BJ (cell line): ENCODE data around the gene MCM8. TPM values are rescaled to one million over a fixed set of nuclear protein-coding genes. Genes with fewer than 3 reads are reported as not detected.
"Not testable (repeated sequence)": the region's sequence is repeated elsewhere in the genome, so short reads cannot be mapped to it uniquely, and the experiment has no call there.

Experiments used
- CTCF ChIA-PET: fragments of 350-600 bp; formaldehyde crosslinking; extraction: SDS; loops from one replicate; lab custom pipeline; 2021; ENCODE audit warnings: antibody characterized with exemption, inconsistent platforms; lab: Yijun Ruan, JAX
- POLR2A ChIA-PET: fragments of 300-600 bp; sonication (Branson Sonifier 250); formaldehyde crosslinking; extraction: SDS; loops from one replicate; lab custom pipeline; 2021; ENCODE audit warnings: antibody characterized with exemption; lab: Charles Lee
- DNase-seq: peaks from one replicate; pipeline ENCODE4 v3.0.0-alpha.2; 2011; ENCODE audit warnings: low read depth
- H3K27me3 ChIP-seq: 2 replicates; pipeline ENCODE4 v1.6.0; 2011; ENCODE audit warnings: low read length; ENCODE audit not compliant: control insufficient read depth, insufficient read depth
- H3K36me3 ChIP-seq: 2 replicates; pipeline ENCODE4 v1.5.1; 2011; ENCODE audit warnings: low read length; ENCODE audit not compliant: control insufficient read depth, insufficient read depth
- H3K4me3 ChIP-seq: 2 replicates; pipeline ENCODE4 v1.5.1; 2011; ENCODE audit warnings: low read depth, mild to moderate bottlenecking, control low read depth, low read length
- polyA plus RNA-seq: library from polyadenylated mRNA; depleted of rRNA; stranded (reverse); fragments of >200 nt; gene quantifications from 2 replicates; pipeline ENCODE4 v1.2.3, GENCODE V29; 2011
- TF ChIP-seq, protein P1 (sequence below): IDR thresholded peaks from 2 replicates; pipeline ENCODE4 v1.5.1; 2011; ENCODE audit warnings: low read depth, mild to moderate bottlenecking, control low read depth, inconsistent platforms, low read length, moderate library complexity; ENCODE audit not compliant: insufficient read depth

Gene MCM8
- polyA plus RNA-seq, 1 experiment, result 2.7 TPM

DNA sequence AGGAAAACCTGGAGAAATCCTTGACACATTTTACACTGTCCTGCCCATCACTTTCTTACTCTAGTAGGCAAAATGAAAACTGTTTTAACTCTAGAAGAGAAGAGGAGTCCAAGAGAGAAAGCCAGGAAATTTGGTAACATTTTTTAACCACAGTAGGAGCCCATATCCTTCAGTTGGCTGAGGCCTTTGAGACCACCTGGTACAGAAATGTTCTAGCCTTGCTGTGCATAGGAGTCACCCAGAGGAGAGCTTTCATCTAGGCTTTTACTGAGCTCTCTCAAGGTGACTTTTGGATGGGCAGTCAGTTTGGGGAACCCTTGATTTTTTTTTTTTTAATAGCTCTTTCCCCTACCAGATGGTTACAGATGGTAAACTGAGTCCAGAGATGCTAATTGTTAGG is 78.4 kb downstream of the MCM8 start:
- CTCF ChIA-PET, result interaction anchor here (1.3 kb wide), 1 partner anchor 10 kb away, joined by 3 read pairs; no protein-coding TSS in a partner anchor
- no peak for DNase-seq
- Histone ChIP-seq H3K4me3 (no peak overlapping the region), H3K27me3 (no peaks in the 10 kb centered on the region), H3K36me3 (peaks cover 9% of the 10 kb centered on the region)
- POLR2A ChIA-PET, result no interaction called here
- TF ChIP-seq, protein P1, sequence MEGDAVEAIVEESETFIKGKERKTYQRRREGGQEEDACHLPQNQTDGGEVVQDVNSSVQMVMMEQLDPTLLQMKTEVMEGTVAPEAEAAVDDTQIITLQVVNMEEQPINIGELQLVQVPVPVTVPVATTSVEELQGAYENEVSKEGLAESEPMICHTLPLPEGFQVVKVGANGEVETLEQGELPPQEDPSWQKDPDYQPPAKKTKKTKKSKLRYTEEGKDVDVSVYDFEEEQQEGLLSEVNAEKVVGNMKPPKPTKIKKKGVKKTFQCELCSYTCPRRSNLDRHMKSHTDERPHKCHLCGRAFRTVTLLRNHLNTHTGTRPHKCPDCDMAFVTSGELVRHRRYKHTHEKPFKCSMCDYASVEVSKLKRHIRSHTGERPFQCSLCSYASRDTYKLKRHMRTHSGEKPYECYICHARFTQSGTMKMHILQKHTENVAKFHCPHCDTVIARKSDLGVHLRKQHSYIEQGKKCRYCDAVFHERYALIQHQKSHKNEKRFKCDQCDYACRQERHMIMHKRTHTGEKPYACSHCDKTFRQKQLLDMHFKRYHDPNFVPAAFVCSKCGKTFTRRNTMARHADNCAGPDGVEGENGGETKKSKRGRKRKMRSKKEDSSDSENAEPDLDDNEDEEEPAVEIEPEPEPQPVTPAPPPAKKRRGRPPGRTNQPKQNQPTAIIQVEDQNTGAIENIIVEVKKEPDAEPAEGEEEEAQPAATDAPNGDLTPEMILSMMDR, result no peak

DNA sequence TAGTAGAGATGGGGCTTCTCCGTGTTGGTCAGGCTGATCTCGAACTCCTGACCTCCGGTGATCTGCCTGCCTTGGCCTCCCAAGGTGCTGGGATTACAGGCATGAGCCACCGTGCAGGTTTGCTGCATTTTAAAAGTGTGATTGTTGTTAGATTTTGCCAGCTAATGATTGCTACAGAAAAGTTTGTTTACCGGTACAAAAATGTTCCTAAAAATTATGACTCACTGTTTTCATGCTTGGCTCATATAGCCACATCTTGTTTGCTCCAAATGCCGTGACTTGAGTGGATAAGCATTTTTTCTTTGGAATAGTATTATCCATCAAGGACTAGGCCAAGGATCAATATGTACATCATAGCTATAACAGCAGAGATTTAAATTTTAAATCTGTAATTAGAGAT is 79.1 kb downstream of the MCM8 start:
- Histone ChIP-seq H3K4me3 (no peak overlapping the region), H3K36me3 (peaks cover 9% of the 10 kb centered on the region), H3K27me3 (no peaks in the 10 kb centered on the region)
- TF ChIP-seq, protein P1, result no peak
- ChIA-PET POLR2A (no interaction called here), CTCF (interaction anchor here (1.3 kb wide), 1 partner anchor 9 kb away, joined by 3 read pairs; no protein-coding TSS in a partner anchor)
- DNase-seq, result no peak

DNA sequence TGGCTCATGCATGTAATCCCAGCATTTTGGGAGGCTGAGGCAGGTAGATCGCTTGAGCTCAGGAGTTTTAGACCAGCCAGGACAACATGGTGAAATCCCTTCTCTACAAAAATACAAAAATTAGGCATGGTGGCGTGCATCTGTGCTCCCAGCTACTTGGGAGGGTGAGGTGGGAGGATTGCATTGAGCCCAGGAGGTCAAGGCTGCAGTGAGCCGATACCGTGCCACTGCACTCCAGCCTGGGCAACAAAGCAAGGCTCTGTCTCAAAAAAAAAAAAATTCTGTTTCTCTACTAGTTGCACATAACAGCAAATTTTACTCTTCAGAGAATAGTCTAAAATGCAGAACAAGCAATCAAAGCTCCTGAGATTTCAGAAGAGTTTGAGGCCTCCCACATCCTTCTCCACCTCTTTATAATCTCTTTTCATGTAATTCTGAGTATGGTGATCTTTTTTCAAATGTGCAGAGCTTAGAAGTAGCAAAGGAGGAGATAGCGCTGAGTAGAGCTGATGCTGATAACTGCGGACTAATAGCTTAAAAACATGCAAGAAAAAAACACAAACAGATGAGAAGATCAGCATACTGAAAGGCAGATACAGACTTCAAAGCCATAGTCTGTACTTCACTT is 80.1 kb downstream of the MCM8 start:
- CTCF ChIA-PET, result interaction anchor here (0.9 kb wide), 1 partner anchor 14 kb away, joined by 3 read pairs; no protein-coding TSS in a partner anchor
- DNase-seq, result no peak
- Histone ChIP-seq H3K4me3 (no peak overlapping the region), H3K27me3 (no peaks in the 10 kb centered on the region), H3K36me3 (peaks cover 4% of the 10 kb centered on the region; the same call in 1 of the 2 replicates)
- POLR2A ChIA-PET, result no interaction called here
- TF ChIP-seq, protein P1, result no peak

DNA sequence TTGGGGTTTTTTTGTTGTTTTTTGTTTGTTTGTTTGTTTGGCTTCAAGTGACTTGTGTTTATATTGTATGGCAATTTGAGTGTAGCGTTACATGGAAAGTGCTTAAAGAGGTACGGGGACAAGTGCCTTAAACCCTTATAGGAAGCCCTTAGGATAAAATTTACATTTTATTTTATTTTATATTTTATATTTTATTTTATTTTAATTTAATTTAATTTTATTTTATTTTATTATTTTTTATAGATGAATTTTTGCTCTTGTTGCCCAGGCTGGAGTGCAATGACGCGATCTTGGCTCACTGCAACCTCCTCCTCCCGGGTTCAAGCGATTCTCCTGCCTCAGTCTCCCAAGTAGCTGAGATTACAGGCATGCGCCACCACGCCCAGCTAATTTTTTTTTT is 82.5 kb downstream of the MCM8 start:
- H3K4me3 ChIP-seq, POLR2A ChIA-PET, H3K36me3 ChIP-seq, H3K27me3 ChIP-seq, CTCF ChIA-PET, DNase-seq: not testable (repeated sequence)

DNA sequence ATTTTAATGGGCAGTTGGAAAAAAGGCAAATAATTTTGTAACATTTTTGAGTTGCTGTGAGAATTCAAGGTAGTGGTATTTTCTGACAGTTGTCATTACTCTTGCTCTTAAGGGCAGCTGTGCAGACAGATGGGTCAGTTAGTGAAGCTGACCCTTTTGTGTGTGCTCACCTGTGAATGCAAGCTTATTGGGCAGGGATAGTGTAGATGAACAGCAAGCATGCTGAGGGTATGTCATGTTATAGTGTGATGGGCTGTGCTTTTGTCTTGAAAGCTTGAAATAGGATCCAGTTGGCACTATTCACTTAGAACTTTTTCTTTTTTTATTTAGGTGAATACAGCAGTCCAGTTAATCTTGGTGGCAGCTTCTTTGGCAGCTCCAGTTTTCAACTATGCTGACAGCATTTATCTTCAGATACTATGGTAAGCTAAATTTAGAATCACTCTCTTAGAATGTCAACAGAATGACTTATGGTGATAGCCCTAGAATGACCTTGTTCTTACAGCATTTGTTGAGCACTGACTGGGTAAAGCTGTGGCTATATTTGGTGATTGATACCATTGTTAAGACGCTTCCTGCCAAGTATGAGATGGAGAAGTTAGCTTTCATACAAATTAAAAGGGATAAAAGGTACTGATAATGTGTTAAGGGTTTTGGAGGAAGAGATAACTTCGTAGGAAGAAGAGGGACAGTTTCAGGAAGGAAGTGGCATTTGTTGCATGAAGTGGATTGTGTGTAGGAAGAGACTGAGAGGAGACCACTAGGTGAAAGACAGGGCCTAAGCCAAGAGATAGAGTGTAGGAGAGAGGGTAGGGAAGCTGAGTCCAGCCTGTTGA is 83.9 kb downstream of the MCM8 start:
- CTCF ChIA-PET, result interaction anchor here (0.6 kb wide), 2 partner anchors 40 to 1028 kb away, joined by 3 to 4 read pairs; no protein-coding TSS in a partner anchor
- no peak for DNase-seq
- POLR2A ChIA-PET, result no interaction called here
- Histone ChIP-seq H3K4me3 (no peak overlapping the region), H3K36me3 (peaks cover 5% of the 10 kb centered on the region), H3K27me3 (no peaks in the 10 kb centered on the region)
- TF ChIP-seq, protein P1, result no peak
